ENCODE data around the gene TPCN1. TPM values are rescaled to one million over a fixed set of nuclear protein-coding genes. Genes with fewer than 3 reads are reported as not detected.

Gene TPCN1
- total RNA-seq, 4 donors from 2014 or later, result 66.7 to 199 (median 112) TPM

- Histone ChIP-seq H3K36me3 (peaks cover 0 to 24% (median 0%) of the 10 kb centered on the region in 3 donors), H3K27ac (peak overlapping the region; percentile 63 to 97 (median 82)), H3K27me3 (no peaks in the 10 kb centered on the region), H3K4me1 (peaks cover 0 to 64% (median 20%) of the 10 kb centered on the region in 4 donors), H3K4me3 (peak overlapping the region in 2 of 4 donors; percentile 27 to 44), H3K9me3 (no peaks in the 10 kb centered on the region)
- peak in 1 of 2 donors; percentile 48 for TF ChIP-seq POLR2A (IDR thresholded peaks at IDR 0.05)
- TF ChIP-seq CTCF (IDR thresholded peaks at IDR 0.05), result peak in 3 of 6 experiments; percentile 39 to 43 (median 40)
- DNase-seq, result peak in 2 of 3 donors; percentile 87 to 88
Observed at GRCh38 chr12:113245695-113246477, 24.6 kb downstream of the TPCN1 start.

GRCh38 chr12:113246478-113247122 lies 25.3 kb downstream of the TPCN1 start:
- H3K9me3 ChIP-seq, result no peaks in the 10 kb centered on the region
- DNase-seq, result peak in 1 of 3 donors; percentile 70
- peaks cover 0 to 31% (median 0%) of the 10 kb centered on the region in 3 donors for H3K36me3 ChIP-seq
- H3K4me1 ChIP-seq, result peaks cover 0 to 57% (median 18%) of the 10 kb centered on the region in 4 donors
- no peak for TF ChIP-seq POLR2A (IDR thresholded peaks at IDR 0.05)
- TF ChIP-seq CTCF (IDR thresholded peaks at IDR 0.05), result no peak
- H3K27ac ChIP-seq, result peak overlapping the region; percentile 63 to 97 (median 82)
- H3K4me3 ChIP-seq, result peak overlapping the region in 2 of 4 donors; percentile 27 to 39
- no peaks in the 10 kb centered on the region for H3K27me3 ChIP-seq

- Histone ChIP-seq H3K4me1 (peaks cover 0 to 52% (median 16%) of the 10 kb centered on the region in 4 donors), H3K27ac (peak overlapping the region; percentile 63 to 97 (median 82)), H3K9me3 (peaks cover 0 to 2% (median 0%) of the 10 kb centered on the region in 4 donors), H3K36me3 (peaks cover 0 to 39% (median 0%) of the 10 kb centered on the region in 3 donors), H3K27me3 (no peaks in the 10 kb centered on the region), H3K4me3 (peak overlapping the region in 2 of 4 donors; percentile 11 to 27)
- TF ChIP-seq CTCF (IDR thresholded peaks at IDR 0.05) (no peak), POLR2A (IDR thresholded peaks at IDR 0.05) (no peak)
- DNase-seq, result no peak
Observed at GRCh38 chr12:113247123-113248050, 26.1 kb downstream of the TPCN1 start.

GRCh38 chr12:113248051-113248825 lies 27.0 kb downstream of the TPCN1 start:
- Histone ChIP-seq H3K4me1 (peaks cover 0 to 43% (median 15%) of the 10 kb centered on the region in 4 donors), H3K27me3 (no peaks in the 10 kb centered on the region), H3K4me3 (no peak overlapping the region), H3K9me3 (peaks cover 0 to 10% (median 0%) of the 10 kb centered on the region in 4 donors), H3K36me3 (peaks cover 0 to 41% (median 0%) of the 10 kb centered on the region in 3 donors), H3K27ac (peak overlapping the region in 2 of 4 donors; percentile 70 to 97)
- no peak for DNase-seq
- TF ChIP-seq CTCF (IDR thresholded peaks at IDR 0.05) (no peak), POLR2A (IDR thresholded peaks at IDR 0.05) (no peak)

Data from Peyer's patch (tissue), 4 donors.